Stimulated activated CD8-positive, alpha-beta memory T cell treated with anti-CD3 and anti-CD28 coated beads, Interleukin-4, amount 100 ng/mL, for 48 hours (primary cell): Measurements from ENCODE around the gene BTBD10.
A peak's percentile ranks its signal among the peaks of the same experiment; 100 is the strongest.

ENCODE experiments used
- DNase-seq: peaks from one replicate; pipeline ENCODE4 v3.0.0-alpha.2; 2020

The BTBD10 gene

DNA sequence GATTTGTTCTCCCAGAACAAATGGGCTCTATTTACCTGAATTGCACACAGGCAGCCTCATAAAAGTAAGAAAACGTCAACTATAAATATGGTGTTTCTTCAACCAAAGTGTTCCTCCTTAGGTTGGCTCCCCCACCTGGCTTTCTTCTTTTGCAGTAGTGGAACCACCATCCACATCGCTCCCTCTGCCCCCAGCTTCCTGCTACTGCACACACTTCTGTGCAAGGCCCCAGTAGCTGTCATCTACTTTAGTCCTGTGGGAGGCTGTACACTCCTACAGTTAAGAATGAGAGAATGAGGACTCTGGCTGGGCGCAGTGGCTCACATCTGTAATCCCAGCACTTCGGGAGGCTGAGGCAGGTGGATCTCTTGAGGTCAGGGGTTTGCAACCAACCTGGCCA is 95.9 kb downstream of the BTBD10 start:
- no peak for DNase-seq

DNA sequence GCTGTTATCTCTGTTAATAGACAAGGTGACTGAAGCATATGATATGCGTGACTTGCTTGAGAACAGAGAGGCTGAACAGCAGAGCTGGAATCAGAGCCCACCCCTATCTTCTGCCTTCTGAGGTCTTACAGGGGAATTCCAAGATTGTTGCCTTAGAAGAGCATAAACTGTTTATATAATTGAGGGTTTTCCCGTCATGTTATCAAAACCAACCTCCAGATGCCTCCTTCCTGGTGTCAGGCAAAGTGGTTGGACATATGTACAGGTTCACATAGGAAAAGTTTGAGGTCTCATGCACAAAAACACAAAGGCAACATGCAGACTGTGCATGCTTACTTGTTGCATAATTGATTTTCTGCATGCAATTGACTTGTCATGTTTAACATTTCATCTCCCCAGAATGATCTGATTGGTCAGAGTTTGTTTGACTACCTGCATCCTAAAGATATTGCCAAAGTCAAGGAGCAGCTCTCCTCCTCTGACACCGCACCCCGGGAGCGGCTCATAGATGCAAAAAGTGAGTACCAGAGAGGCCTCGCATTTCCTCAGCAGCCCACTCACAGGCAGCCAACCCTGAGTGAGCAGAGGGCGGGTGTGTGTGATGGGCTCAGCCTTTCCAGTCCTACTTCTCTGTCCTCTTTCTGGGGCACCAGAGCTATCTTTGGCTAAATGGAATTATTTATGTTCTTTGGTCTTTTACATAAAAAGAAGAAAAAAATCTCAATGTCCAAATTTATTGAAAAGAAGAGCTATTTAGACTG is 96.6 kb downstream of the BTBD10 start:
- DNase-seq: no peak

DNA sequence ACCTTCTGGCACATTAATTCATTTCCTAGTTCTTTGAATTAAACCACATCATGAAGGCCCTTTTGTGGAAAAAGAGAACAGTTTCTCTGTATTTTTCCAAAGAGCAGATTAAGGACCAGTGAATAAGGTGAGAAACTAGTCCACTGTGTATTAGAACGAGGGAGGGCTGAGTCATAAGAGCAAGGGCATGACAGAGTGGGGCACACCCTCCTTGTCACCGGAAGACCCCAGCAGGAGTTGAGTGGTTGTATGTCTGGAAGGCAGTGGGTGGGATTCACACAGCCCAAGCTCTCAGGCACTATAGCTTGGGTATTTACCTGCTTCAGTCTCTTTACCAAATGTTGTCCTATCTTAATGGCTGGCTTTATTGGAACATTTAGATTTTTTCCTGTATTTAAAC is 98.6 kb downstream of the BTBD10 start:
- no peak for DNase-seq

DNA sequence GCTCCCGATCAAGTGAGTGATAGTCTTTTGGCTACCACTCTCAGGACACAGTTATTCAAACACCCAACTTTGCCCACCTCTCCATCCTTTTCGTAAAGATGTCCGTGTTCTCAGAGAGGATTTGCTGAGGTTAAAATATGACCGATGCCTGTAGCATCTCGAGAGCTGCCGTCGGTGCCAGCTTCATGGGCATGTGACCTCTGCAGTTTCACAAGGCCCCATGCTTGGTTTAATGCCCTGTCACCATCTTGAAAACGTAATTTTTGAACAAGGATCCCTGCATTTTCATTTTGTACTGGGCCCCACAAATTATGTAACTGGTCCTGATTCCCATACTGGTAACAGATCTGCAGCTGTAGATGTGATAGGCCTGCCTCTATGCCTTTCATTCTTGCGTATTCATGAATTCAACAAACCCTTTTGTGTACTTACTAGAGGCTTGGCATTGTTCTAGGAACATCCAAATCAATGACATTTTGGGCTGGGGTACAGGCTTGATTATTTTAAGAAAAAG is 100.4 kb downstream of the BTBD10 start:
- DNase-seq: no peak

- DNase-seq: no peak
These were observed 104.3 kb downstream of the BTBD10 start for GRCh38 chr11:13358596-13359270.

GRCh38 chr11:13357232-13357631 is 105.8 kb downstream of the BTBD10 start:
- no peak for DNase-seq

GRCh38 chr11:13355191-13355590 is 107.8 kb downstream of the BTBD10 start:
- DNase-seq: no peak

DNA sequence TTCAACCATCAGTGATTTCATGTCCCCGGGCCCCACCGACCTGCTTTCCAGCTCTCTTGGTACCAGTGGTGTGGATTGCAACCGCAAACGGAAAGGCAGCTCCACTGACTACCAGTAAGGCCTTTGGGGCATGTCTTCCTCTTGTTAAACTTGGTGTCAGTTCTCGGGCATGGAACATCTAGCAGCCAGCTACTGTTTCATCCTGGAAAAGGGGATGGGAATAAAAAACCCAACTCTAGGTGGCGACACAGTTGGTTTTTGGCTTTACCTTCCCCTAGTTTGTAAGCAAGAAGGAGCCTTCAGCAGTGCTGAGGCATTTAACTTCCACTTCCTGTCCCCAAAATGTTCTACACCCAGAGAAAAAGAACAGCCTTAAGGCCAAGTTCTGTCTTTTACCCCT is 108.7 kb downstream of the BTBD10 start:
- no peak for DNase-seq

- no peak for DNase-seq
These were observed 110.3 kb downstream of the BTBD10 start for GRCh38 chr11:13352711-13353110.

DNA sequence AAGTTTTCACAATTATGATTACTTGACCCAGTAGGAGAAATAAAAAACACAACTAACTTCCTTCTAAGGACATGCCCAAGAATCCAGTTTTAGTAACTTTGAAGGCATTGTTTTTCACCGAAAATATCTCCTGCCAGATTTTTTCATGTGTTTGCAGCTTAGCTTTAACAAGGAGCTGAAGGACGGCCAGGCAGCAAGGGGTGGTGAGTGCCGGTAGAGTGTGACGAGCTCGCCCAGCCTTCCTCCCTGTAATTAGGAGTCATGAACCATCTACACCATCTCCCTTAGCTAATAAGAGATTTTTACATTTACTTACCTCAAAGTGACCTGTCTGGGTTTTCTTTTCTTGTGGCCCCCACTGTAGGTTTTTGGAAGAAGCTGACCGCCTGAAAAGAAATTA is 113.4 kb downstream of the BTBD10 start:
- DNase-seq: no peak

GRCh38 chr11:13349046-13349445 is 114.0 kb downstream of the BTBD10 start:
- no peak for DNase-seq

DNA sequence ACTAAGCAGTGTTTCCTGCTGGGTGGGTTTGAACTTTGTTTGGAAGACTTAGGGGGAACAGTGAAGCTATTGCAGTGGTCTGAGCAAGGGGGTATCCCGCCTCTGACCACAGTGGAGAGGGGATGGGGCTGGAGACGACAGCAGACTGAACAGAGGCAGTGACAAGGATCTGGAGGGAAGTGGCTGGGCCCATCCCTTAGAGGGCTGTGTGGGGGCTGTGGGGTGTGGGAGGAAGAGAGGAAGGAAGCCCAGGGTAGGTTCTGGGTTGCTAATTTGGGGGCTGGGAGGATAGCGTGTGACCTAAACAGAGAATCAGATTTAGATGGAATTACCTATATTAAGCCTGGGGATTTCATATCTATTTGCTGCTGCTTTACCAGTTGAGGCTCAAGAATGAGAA is 114.7 kb downstream of the BTBD10 start:
- no peak for DNase-seq

DNA sequence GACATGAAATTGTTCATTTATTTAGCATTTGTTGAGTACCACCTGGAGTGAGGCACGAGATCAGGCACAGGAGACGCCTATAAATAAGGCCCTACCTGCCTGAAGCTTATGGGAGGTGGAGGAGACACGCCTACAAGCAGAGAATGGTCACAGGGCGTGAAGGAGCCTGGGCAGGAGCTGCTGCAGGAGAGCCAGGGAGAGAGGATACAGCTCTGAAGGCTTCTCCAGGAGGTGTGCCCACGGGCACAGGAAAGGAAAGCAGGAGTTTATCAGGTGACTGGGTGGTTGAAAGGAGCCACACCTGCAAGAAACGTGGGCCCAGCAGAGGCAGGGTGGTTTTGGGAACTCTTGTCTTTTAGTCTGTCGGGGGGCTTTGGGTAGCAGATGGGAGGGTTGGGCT is 115.1 kb downstream of the BTBD10 start:
- no peak for DNase-seq

- no peak for DNase-seq
These were observed 116.6 kb downstream of the BTBD10 start for GRCh38 chr11:13346470-13346869.

DNA sequence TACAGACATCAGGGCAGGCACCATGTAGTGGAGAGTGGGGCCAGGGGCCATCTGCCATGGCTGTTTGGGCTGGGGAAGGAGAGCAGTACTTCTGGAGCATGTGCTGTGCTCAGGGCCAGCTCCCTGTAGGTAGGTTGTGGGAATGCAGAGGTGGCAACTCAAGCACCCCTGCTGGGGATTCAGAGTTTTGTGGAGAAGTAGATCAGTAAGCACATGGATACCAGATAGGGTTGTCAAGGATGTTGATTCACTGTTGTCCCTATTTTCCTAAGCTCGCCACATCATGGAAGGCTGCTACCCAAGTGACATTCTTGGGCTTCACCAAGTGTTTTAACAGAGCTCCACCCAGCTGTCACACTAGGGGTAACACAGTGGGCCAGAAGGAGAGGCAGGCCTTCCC is 118.2 kb downstream of the BTBD10 start:
- DNase-seq: no peak

DNA sequence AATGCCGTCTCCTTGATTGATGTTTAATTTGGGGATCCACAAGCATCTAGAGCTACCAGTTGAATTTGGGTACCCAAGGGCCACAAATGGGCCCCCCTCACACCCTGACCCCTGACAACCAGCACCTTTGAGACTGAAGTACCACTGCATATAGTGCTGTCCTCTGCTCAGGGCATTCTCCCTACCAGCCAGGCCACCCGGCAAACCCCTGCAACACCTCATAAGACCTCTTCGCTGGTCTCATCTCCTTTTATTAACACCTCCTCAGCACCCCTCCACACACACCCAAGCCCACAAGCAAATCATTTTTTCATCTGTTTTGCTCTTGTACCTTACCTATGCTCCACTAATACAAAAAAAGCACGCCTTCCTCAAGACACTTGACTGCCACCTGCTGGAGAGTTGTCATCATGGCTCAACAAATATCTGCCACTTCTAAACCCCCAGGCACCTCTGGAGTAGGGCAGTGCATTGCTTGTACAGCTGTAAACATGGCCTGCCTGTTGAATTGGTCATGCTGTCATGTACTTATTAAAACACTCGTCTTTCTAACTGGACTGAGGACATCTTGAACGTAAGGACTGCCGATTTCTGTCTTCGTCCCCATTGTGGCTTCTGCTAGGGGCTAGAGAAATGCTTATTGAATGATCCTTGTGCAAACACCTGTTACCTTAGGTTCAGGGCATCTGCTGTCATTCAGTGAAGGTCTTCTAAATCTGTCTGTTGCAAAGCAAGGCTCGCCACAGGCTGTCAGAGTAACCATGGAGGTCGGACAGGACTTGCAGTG is 118.9 kb downstream of the BTBD10 start:
- DNase-seq: peak; percentile 83

DNA sequence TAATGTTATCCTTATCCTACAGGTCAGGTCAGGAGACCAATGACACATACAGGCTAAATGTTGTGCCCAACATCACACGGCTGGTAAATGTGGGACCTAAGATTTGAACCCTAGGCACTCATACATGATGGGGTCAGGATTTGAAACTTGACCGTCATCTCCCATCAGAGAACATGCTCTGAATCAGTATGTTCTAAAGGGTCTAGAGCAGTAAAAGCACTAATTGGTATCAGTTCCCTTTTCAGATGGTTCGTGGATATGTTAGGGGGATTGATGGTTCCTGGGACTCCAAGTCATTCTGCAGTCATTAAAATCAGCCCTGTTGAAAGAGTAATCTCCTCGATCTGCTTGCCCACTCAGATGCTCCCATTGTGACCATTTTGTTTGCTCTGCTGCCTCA is 120.0 kb downstream of the BTBD10 start:
- DNase-seq: no peak

GRCh38 chr11:13341026-13341425 is 122.0 kb downstream of the BTBD10 start:
- no peak for DNase-seq

GRCh38 chr11:13339195-13340153 is 123.5 kb downstream of the BTBD10 start:
- no peak for DNase-seq

- peak; percentile 42 for DNase-seq
These were observed 124.5 kb downstream of the BTBD10 start for GRCh38 chr11:13338427-13339069.

DNA sequence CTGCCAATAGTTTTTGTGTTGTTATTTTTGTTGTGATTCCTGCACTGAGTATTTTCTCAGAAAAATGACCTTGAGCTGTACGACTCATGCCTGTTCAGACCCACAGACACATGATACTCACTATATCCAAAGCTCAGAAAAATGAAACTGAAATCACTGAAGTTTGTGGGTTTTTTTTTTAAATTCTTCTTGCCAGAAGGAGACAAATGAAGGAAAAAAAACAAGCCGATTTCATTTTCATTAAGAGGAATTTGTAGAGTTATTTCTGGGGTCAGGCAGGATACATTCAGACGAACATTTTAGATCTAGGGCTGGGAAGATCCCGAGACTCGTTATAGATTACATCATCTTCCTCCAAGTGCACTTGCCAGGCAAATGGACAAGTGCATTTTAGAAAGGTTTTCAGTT is 125.0 kb downstream of the BTBD10 start:
- no peak for DNase-seq
